OCI-LY1 (cell line): ENCODE measurements around the gene SUSD1.

Experiments used
- H2AFZ ChIP-seq: fragments of 200-600 bp; sonication (generic), shearing (Covaris generic); 2 replicates; pipeline ENCODE4 v1.6.0; 2014; ENCODE audit warnings: antibody characterized with exemption, mild to moderate bottlenecking, low read length
- H3F3A ChIP-seq: fragments of 200-600 bp; sonication (generic), shearing (Covaris generic); 2 replicates; pipeline ENCODE4 v1.6.0; 2014; ENCODE audit warnings: mild to moderate bottlenecking, antibody characterized with exemption, low read length, moderate library complexity; ENCODE audit not compliant: insufficient read depth
- H3K27ac ChIP-seq: fragments of 200-600 bp; sonication (generic); 2 replicates; pipeline ENCODE4 v1.5.1; 2014; ENCODE audit warnings: low read length, mixed run types, mild to moderate bottlenecking, low read depth; ENCODE audit not compliant: poor library complexity, severe bottlenecking
- H3K27me3 ChIP-seq: fragments of 200-600 bp; sonication (generic); 2 replicates; pipeline ENCODE4 v1.6.0; 2014; ENCODE audit warnings: antibody characterized with exemption, mild to moderate bottlenecking, low read length, moderate library complexity; ENCODE audit not compliant: insufficient read depth
- H3K36me3 ChIP-seq: fragments of 200-600 bp; sonication (generic); 2 replicates; pipeline ENCODE4 v1.6.1; 2014; ENCODE audit warnings: mild to moderate bottlenecking, antibody characterized with exemption, low read length, moderate library complexity, mixed read lengths; ENCODE audit not compliant: insufficient read depth
- H3K4me1 ChIP-seq: fragments of 200-600 bp; sonication (generic); 2 replicates; pipeline ENCODE4 v1.5.1; 2014; ENCODE audit warnings: mild to moderate bottlenecking, low read length, moderate library complexity; ENCODE audit not compliant: insufficient read depth, severe bottlenecking
- H3K4me2 ChIP-seq: fragments of 200-600 bp; sonication (generic), shearing (Covaris generic); 2 replicates; pipeline ENCODE4 v1.6.1; 2014; ENCODE audit warnings: low read length
- H3K4me3 ChIP-seq: fragments of 200-600 bp; sonication (generic); 2 replicates; pipeline ENCODE4 v1.5.1; 2014; ENCODE audit warnings: low read length, low read depth, mild to moderate bottlenecking, mixed read lengths; ENCODE audit not compliant: poor library complexity, severe bottlenecking
- H3K79me2 ChIP-seq: fragments of 200-600 bp; shearing (Covaris generic); 2 replicates; pipeline ENCODE4 v1.6.1; 2016; ENCODE audit warnings: mixed run types, low read length, mixed read lengths; ENCODE audit not compliant: insufficient read depth
- H3K9ac ChIP-seq: fragments of 200-600 bp; sonication (generic), shearing (Covaris generic); 2 replicates; pipeline ENCODE4 v1.6.1; 2014; ENCODE audit warnings: mild to moderate bottlenecking, low read length, mixed read lengths
- H3K9me2 ChIP-seq: fragments of 200-600 bp; sonication (generic), shearing (Covaris generic); 2 replicates; pipeline ENCODE4 v1.6.1; 2014; ENCODE audit warnings: low read depth, mild to moderate bottlenecking, low read length, mixed read lengths
- H3K9me3 ChIP-seq: fragments of 200-600 bp; shearing (Covaris generic); 2 replicates; pipeline ENCODE4 v1.6.1; 2014; ENCODE audit warnings: low read length, mixed read lengths
- H4K20me1 ChIP-seq: fragments of 200-600 bp; sonication (generic), shearing (Covaris generic); 2 replicates; pipeline ENCODE4 v1.6.0; 2016; ENCODE audit warnings: mild to moderate bottlenecking, low read length; ENCODE audit not compliant: insufficient read depth
- EZH2 ChIP-seq: fragments of 200-600 bp; sonication (generic), shearing (Covaris generic); IDR thresholded peaks from 2 replicates; pipeline ENCODE4 v1.8.0; 2017; ENCODE audit warnings: borderline replicate concordance, mixed run types, mild to moderate bottlenecking, antibody characterized with exemption, low read length, moderate library complexity, mixed read lengths
- TF ChIP-seq, protein P1 (sequence below): fragments of 200-600 bp; sonication (generic), shearing (Covaris generic); IDR thresholded peaks from 2 replicates; pipeline ENCODE4 v1.5.1; 2017; ENCODE audit warnings: mild to moderate bottlenecking, antibody characterized with exemption, low read length, moderate library complexity, mixed read lengths

Gene SUSD1

GRCh38 chr9:112115109-112115508 is 60.0 kb downstream of the SUSD1 start:
- H3K27ac ChIP-seq, result no peak overlapping the region
- H3K9me2 ChIP-seq, result no peaks in the 10 kb centered on the region
- no peak for TF ChIP-seq EZH2
- TF ChIP-seq, protein P1, sequence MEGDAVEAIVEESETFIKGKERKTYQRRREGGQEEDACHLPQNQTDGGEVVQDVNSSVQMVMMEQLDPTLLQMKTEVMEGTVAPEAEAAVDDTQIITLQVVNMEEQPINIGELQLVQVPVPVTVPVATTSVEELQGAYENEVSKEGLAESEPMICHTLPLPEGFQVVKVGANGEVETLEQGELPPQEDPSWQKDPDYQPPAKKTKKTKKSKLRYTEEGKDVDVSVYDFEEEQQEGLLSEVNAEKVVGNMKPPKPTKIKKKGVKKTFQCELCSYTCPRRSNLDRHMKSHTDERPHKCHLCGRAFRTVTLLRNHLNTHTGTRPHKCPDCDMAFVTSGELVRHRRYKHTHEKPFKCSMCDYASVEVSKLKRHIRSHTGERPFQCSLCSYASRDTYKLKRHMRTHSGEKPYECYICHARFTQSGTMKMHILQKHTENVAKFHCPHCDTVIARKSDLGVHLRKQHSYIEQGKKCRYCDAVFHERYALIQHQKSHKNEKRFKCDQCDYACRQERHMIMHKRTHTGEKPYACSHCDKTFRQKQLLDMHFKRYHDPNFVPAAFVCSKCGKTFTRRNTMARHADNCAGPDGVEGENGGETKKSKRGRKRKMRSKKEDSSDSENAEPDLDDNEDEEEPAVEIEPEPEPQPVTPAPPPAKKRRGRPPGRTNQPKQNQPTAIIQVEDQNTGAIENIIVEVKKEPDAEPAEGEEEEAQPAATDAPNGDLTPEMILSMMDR, result no peak
- H3F3A ChIP-seq, result no peaks in the 10 kb centered on the region
- no peak overlapping the region for H3K4me3 ChIP-seq
- H3K4me2 ChIP-seq, result no peak overlapping the region
- no peaks in the 10 kb centered on the region for H3K27me3 ChIP-seq
- H3K4me1 ChIP-seq, result no peaks in the 10 kb centered on the region
- no peak overlapping the region for H2AFZ ChIP-seq
- H3K9me3 ChIP-seq, result no peaks in the 10 kb centered on the region
- no peaks in the 10 kb centered on the region for H3K79me2 ChIP-seq
- H3K9ac ChIP-seq, result no peak overlapping the region
- H4K20me1 ChIP-seq, result no peaks in the 10 kb centered on the region
- no peaks in the 10 kb centered on the region for H3K36me3 ChIP-seq

DNA sequence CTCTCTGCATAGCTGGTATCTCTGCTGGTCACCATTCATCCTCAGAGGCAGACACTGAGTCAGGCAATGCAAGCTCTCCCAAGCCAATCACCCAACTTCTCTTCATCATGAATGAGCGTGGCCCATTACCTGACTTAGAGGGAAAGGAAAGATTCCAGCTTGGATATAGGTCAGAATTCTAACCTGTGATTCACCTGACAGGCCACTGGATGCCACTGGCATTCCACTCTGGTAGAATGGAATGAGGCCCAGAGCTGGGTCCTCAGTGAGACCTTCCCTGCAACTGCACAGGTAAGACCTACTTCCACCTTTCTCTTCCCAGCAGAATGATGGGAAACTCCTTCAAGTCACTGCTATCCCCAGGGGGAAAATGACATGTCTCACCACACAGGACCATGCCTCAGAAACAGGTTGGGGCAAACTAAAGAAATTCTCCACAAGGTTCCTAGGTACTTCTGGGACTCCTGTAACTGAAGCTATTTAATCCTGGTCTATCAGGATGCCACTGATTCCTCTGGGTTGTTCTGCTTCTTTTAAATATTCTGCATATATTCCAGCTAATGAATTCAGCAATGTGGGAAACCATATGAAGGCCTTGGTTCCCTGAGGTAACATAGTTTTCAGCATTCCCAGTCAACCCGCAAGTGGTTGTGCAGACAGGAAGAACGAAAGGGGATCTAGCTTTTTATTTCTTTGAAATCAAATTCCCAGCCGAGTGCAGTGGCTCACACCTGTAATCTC is 62.0 kb downstream of the SUSD1 start:
- Histone ChIP-seq H3K79me2 (no peaks in the 10 kb centered on the region), H3K4me3 (no peak overlapping the region), H3K27me3 (no peaks in the 10 kb centered on the region), H3K9ac (no peak overlapping the region), H3K36me3 (no peaks in the 10 kb centered on the region; the same call in 1 of the 2 replicates), H3K4me1 (no peaks in the 10 kb centered on the region), H3K9me2 (no peaks in the 10 kb centered on the region), H3K4me2 (no peak overlapping the region), H3K27ac (no peak overlapping the region), H3F3A (no peaks in the 10 kb centered on the region), H4K20me1 (no peaks in the 10 kb centered on the region), H3K9me3 (no peaks in the 10 kb centered on the region), H2AFZ (no peak overlapping the region)
- TF ChIP-seq, protein P1, result peak; percentile 36
- TF ChIP-seq EZH2, result no peak

GRCh38 chr9:112112519-112112918 is 62.6 kb downstream of the SUSD1 start:
- H3K4me2 ChIP-seq, result no peak overlapping the region
- H3F3A ChIP-seq, result no peaks in the 10 kb centered on the region
- no peaks in the 10 kb centered on the region for H3K4me1 ChIP-seq
- H3K27ac ChIP-seq, result no peak overlapping the region
- H3K9ac ChIP-seq, result no peak overlapping the region
- H3K4me3 ChIP-seq, result no peak overlapping the region
- TF ChIP-seq, protein P1, result no peak
- TF ChIP-seq EZH2, result no peak
- H4K20me1 ChIP-seq, result no peaks in the 10 kb centered on the region
- no peak overlapping the region for H2AFZ ChIP-seq
- no peaks in the 10 kb centered on the region for H3K27me3 ChIP-seq
- no peaks in the 10 kb centered on the region for H3K9me3 ChIP-seq
- H3K9me2 ChIP-seq, result no peaks in the 10 kb centered on the region
- no peaks in the 10 kb centered on the region for H3K79me2 ChIP-seq
- no peaks in the 10 kb centered on the region; the same call in 1 of the 2 replicates for H3K36me3 ChIP-seq
